GM12878 (cell line): ENCODE results near the gene DNAH2.

ENCODE experiments used
- CEBPB ChIP-seq, 2 experiments: fragments of 150-350 bp in 1 of 2; IDR thresholded peaks; 2 replicates each; pipeline ENCODE4 v1.6.1; 2012 to 2014; ENCODE audit warnings: low read depth in 2 of 2, low read length in 2 of 2, borderline replicate concordance in 1 of 2, inconsistent platforms in 1 of 2
- EZH2 ChIP-seq: IDR thresholded peaks from 2 replicates; pipeline ENCODE4 v1.6.1; 2012; ENCODE audit warnings: low read depth, mild to moderate bottlenecking, control low read depth, inconsistent platforms, low read length, borderline replicate concordance; ENCODE audit not compliant: control insufficient read depth
- HCFC1 ChIP-seq: fragments of 150-350 bp; IDR thresholded peaks from 2 replicates; pipeline ENCODE4 v1.6.1; 2014; ENCODE audit warnings: low read length
- HDAC2 ChIP-seq: fragments of 200-600 bp; sonication (generic); IDR thresholded peaks from 2 replicates; pipeline ENCODE4 v1.6.1; 2017
- NRF1 ChIP-seq: conservative IDR thresholded peaks from 2 replicates; pipeline ENCODE4 v1.6.1; 2011; ENCODE audit warnings: mild to moderate bottlenecking, low read depth, low read length, improper control_type of control experiment
- POLR2AphosphoS5 ChIP-seq: IDR thresholded peaks from 2 replicates; pipeline ENCODE4 v1.6.1; 2011; ENCODE audit warnings: mild to moderate bottlenecking, low read length, inconsistent platforms
- RAD21 ChIP-seq: IDR thresholded peaks from 2 replicates; pipeline ENCODE4 v1.6.1; 2011; ENCODE audit warnings: mild to moderate bottlenecking, low read depth, low read length, moderate library complexity; ENCODE audit not compliant: insufficient read depth
- REST ChIP-seq: IDR thresholded peaks from 2 replicates; pipeline ENCODE4 v1.6.1; 2012; ENCODE audit warnings: mild to moderate bottlenecking, low read depth, low read length
- SIX5 ChIP-seq: IDR thresholded peaks from 2 replicates; pipeline ENCODE4 v1.6.1; 2011; ENCODE audit warnings: mild to moderate bottlenecking, low read depth, low read length, moderate library complexity; ENCODE audit not compliant: severe bottlenecking
- TCF7 ChIP-seq: IDR thresholded peaks from 2 replicates; pipeline ENCODE4 v1.6.1; 2014; ENCODE audit warnings: antibody characterized with exemption, borderline replicate concordance

DNA sequence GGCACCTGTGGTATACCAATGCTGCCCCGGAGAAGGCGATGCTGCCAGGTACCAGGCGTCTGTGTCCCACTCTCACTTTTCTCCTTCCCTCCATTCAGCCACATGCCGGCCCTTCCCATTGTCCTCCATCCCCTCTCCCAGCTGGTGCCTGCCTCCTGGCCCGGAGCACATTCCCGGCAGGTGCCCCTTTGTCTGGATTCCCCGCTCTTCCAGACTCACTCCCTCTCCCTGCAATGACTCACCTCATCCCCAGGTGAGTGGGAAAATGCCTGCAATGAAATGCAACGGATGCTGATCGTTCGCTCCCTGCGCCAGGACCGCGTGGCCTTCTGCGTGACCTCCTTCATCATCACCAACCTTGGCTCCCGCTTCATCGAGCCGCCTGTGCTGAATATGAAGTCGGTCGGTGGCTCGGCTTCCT is 106.0 kb downstream of the DNAH2 start:
- TF ChIP-seq HCFC1 (no peak), POLR2AphosphoS5 (no peak), CEBPB (IDR thresholded peaks at IDR 0.05; ENCODE audit: borderline replicate concordance in 1 of 2, low read depth in 2 of 2, low read length in 2 of 2) (no peak), EZH2 (no peak), SIX5 (no peak), TCF7 (no peak), REST (no peak), RAD21 (no peak), HDAC2 (no peak), NRF1 (no peak)
